ENCODE measurements around the gene RFX3.

- TF ChIP-seq, protein P1, sequence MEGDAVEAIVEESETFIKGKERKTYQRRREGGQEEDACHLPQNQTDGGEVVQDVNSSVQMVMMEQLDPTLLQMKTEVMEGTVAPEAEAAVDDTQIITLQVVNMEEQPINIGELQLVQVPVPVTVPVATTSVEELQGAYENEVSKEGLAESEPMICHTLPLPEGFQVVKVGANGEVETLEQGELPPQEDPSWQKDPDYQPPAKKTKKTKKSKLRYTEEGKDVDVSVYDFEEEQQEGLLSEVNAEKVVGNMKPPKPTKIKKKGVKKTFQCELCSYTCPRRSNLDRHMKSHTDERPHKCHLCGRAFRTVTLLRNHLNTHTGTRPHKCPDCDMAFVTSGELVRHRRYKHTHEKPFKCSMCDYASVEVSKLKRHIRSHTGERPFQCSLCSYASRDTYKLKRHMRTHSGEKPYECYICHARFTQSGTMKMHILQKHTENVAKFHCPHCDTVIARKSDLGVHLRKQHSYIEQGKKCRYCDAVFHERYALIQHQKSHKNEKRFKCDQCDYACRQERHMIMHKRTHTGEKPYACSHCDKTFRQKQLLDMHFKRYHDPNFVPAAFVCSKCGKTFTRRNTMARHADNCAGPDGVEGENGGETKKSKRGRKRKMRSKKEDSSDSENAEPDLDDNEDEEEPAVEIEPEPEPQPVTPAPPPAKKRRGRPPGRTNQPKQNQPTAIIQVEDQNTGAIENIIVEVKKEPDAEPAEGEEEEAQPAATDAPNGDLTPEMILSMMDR (IDR thresholded peaks at IDR 0.05) = no peak
- TF ChIP-seq POLR2A (IDR thresholded peaks at IDR 0.05) = no peak
Observed at GRCh38 chr9:3455717-3456116, 70.1 kb downstream of the RFX3 start.
